ENCODE results near the gene GNPAT. TPM values are rescaled to one million over a fixed set of nuclear protein-coding genes. Genes with fewer than 3 reads are reported as not detected.

Gene GNPAT
- total RNA-seq (10 to 100 TPM; 11.8 to 12.8 TPM), total RNA-seq (32.8 to 123 (median 73.5) reads per million in 172 experiments)
- 33.3 TPM for polyA plus RNA-seq (2013, experiment 1 of 2)
- polyA plus RNA-seq (2013, experiment 2 of 2) = 34.7 TPM

- CTCF ChIA-PET = no interaction called here
- Mint-ChIP-seq H3K4me1 (ENCODE audit: low read depth) (peaks cover 83% of the 10 kb centered on the region), H3K4me3 (peak within 1 kb of the TSS; percentile 98), H3K9me3 (no peaks in the 10 kb centered on the region), H3K27ac (peak within 1 kb of the TSS; percentile 87), H3K27me3 (no peaks in the 10 kb centered on the region), H3K36me3 (ENCODE audit: low read depth) (peaks cover 68% of the 10 kb centered on the region)
- H3K27me3 ChIP-seq (ENCODE audit: control insufficient read depth in 1 of 2, insufficient read depth in 2 of 2, low read length in 2 of 2) = no peaks in the 10 kb centered on the region
- intact Hi-C loops (cut with DNase I, micrococcal nuclease) = loop anchor here (2.0 to 10.0 kb wide), 7 partner anchors 94 to 599 kb away; partner anchors contain the start of genes EXOC8 (in 2 of the 2), ARV1 (in 1 of the 2), COG2 (in 1 of the 2) and EGLN1 (in 1 of the 2)
- peaks cover 30% of the 10 kb centered on the region for H3K4me1 ChIP-seq (ENCODE audit: insufficient read depth, low read length)
- TF ChIP-seq CTCF (IDR thresholded peaks at IDR 0.05) = no peak
- H3K9me3 ChIP-seq (ENCODE audit: control insufficient read depth in 1 of 2, insufficient read depth in 1 of 2, low read length in 2 of 2) = no peaks in the 10 kb centered on the region
- H3K4me3 ChIP-seq (ENCODE audit: low read length) = peak within 1 kb of the TSS; percentile 93
- H3K36me3 ChIP-seq (ENCODE audit: insufficient read depth, low read length) = peaks cover 28% of the 10 kb centered on the region
- DNase-seq (peak; percentile 83 to 95 (median 90)), ATAC-seq (ENCODE audit: poor library complexity) (peak; percentile 95)
- POLR2A ChIA-PET = interaction anchor here (0.6 to 2.9 kb wide), 4 partner anchors 96 to 262 kb away, joined by 3 to 20 read pairs (median 4); partner anchors contain the start of genes ARV1, EXOC8, FAM89A and SPRTN
- peak within 1 kb of the TSS; percentile 67 to 77 for H3K27ac ChIP-seq (ENCODE audit: low read depth in 1 of 2, low read length in 2 of 2)
Measured at GRCh38 chr1:231240883-231241735, at the start of gene GNPAT. Gene GNPAT (plus strand): TSS chr1:231241212. CDS start chr1:231241379, 167 bp downstream.

GRCh38 chr1:231192620-231193163 lies 48.3 kb upstream of the GNPAT start:
- Histone ChIP-seq H3K9me3 (ENCODE audit: control insufficient read depth in 1 of 2, insufficient read depth in 1 of 2, low read length in 2 of 2) (no peaks in the 10 kb centered on the region), H3K4me3 (ENCODE audit: low read length) (no peak overlapping the region), H3K27me3 (ENCODE audit: control insufficient read depth in 1 of 2, insufficient read depth in 2 of 2, low read length in 2 of 2) (peaks cover 7% of the 10 kb centered on the region in 2 experiments), H3K27ac (ENCODE audit: low read depth in 1 of 2, low read length in 2 of 2) (no peak overlapping the region), H3K36me3 (ENCODE audit: insufficient read depth, low read length) (no peaks in the 10 kb centered on the region), H3K4me1 (ENCODE audit: insufficient read depth, low read length) (no peaks in the 10 kb centered on the region)
- TF ChIP-seq CTCF (IDR thresholded peaks at IDR 0.05) = no peak
- DNase-seq = no peak
- H3K4me3 Mint-ChIP-seq = no peak overlapping the region
- POLR2A ChIA-PET = no interaction called here
- ATAC-seq (ENCODE audit: poor library complexity) = no peak
- no peaks in the 10 kb centered on the region for H3K4me1 Mint-ChIP-seq (ENCODE audit: low read depth)
- CTCF ChIA-PET = no interaction called here
- peaks cover 2% of the 10 kb centered on the region for H3K9me3 Mint-ChIP-seq
- H3K27ac Mint-ChIP-seq = no peak overlapping the region
- no peaks in the 10 kb centered on the region for H3K36me3 Mint-ChIP-seq (ENCODE audit: low read depth)
- intact Hi-C loops (cut with DNase I, micrococcal nuclease) = no loop called here
- H3K27me3 Mint-ChIP-seq = peaks cover 23% of the 10 kb centered on the region

GRCh38 chr1:231193710-231194340 lies 47.2 kb upstream of the GNPAT start:
- Mint-ChIP-seq H3K4me3 (no peak overlapping the region), H3K4me1 (ENCODE audit: low read depth) (no peaks in the 10 kb centered on the region), H3K27ac (no peak overlapping the region), H3K9me3 (peaks cover 2% of the 10 kb centered on the region), H3K27me3 (peaks cover 12% of the 10 kb centered on the region), H3K36me3 (ENCODE audit: low read depth) (no peaks in the 10 kb centered on the region)
- Histone ChIP-seq H3K27me3 (ENCODE audit: control insufficient read depth in 1 of 2, insufficient read depth in 2 of 2, low read length in 2 of 2) (peaks cover 0 to 7% of the 10 kb centered on the region in 2 experiments), H3K4me3 (ENCODE audit: low read length) (no peak overlapping the region), H3K9me3 (ENCODE audit: control insufficient read depth in 1 of 2, insufficient read depth in 1 of 2, low read length in 2 of 2) (no peaks in the 10 kb centered on the region), H3K36me3 (ENCODE audit: insufficient read depth, low read length) (no peaks in the 10 kb centered on the region), H3K27ac (ENCODE audit: low read depth in 1 of 2, low read length in 2 of 2) (no peak overlapping the region), H3K4me1 (ENCODE audit: insufficient read depth, low read length) (no peaks in the 10 kb centered on the region)
- no peak for DNase-seq
- no peak for ATAC-seq (ENCODE audit: poor library complexity)
- intact Hi-C loops (cut with DNase I, micrococcal nuclease) = no loop called here
- ChIA-PET CTCF (no interaction called here), POLR2A (no interaction called here)
- no peak for TF ChIP-seq CTCF (IDR thresholded peaks at IDR 0.05)

All from CD4-positive, alpha-beta T cell (primary cell).